Endothelial cell of umbilical vein (primary cell): Measurements from ENCODE around the gene EIF2S3B. TPM values are rescaled to one million over a fixed set of nuclear protein-coding genes. Genes with fewer than 3 reads are reported as not detected.

Experiments
- BruUV-seq: library from RNA; stranded (reverse); fragments of 400-500 nt; replicated peaks from 2 replicates; lab custom pipeline; 2021; lab: Mats Ljungman, UMichigan
- CTCF ChIA-PET: fragments of 300-600, 350-600 bp; sonication (Branson Sonifier 250); formaldehyde crosslinking; loops from one replicate; lab custom pipeline; 2021; ENCODE audit warnings: antibody characterized with exemption, inconsistent platforms; lab: Charles Lee
- POLR2A ChIA-PET: fragments of 300-600, 350-600 bp; sonication (Branson Sonifier 250); formaldehyde crosslinking; loops from one replicate; lab custom pipeline; 2021; ENCODE audit warnings: antibody characterized with exemption, inconsistent platforms; lab: Charles Lee
- DNase-seq: peaks from one replicate; pipeline ENCODE4 v3.0.0-alpha.2; 2011; ENCODE audit warnings: low read depth, low spot score
- FAIRE-seq: peaks from 2 replicates; lab custom pipeline; 2011; peaks lifted over from hg19 to GRCh38; lab: Jason Lieb, UNC
- H2AFZ ChIP-seq: 2 replicates; pipeline ENCODE4 v1.6.0; 2012; ENCODE audit warnings: low read depth, low read length, control low read depth, inconsistent platforms
- H3K27ac ChIP-seq: 2 replicates; pipeline ENCODE4 v1.5.1; 2011; ENCODE audit warnings: low read depth, mild to moderate bottlenecking, control low read depth, low read length, moderate library complexity; ENCODE audit not compliant: insufficient read depth
- H3K27me3 ChIP-seq, 2 experiments: 2 replicates each; pipeline versions ENCODE4 v1.6.0 to v1.6.1; 2011; ENCODE audit warnings: low read length in 2 of 2, mixed read lengths in 1 of 2; ENCODE audit not compliant: control insufficient read depth in 2 of 2, insufficient read depth in 2 of 2
- H3K36me3 ChIP-seq, 2 experiments: 2 replicates in 1 of 2; 3 replicates in 1 of 2; pipeline ENCODE4 v1.5.1; 2011; ENCODE audit warnings: low read length in 2 of 2, mild to moderate bottlenecking in 1 of 2, moderate library complexity in 1 of 2; ENCODE audit not compliant: control insufficient read depth in 2 of 2, insufficient read depth in 2 of 2; ENCODE audit errors: extremely low read depth in 1 of 2
- H3K4me1 ChIP-seq: 3 replicates; pipeline ENCODE4 v1.5.1; 2011; ENCODE audit warnings: mild to moderate bottlenecking, low read length; ENCODE audit not compliant: control insufficient read depth, insufficient read depth; ENCODE audit errors: extremely low read depth
- H3K4me2 ChIP-seq: 2 replicates; pipeline ENCODE4 v1.6.1; 2011; ENCODE audit warnings: low read length, control low read depth, mixed read lengths; ENCODE audit not compliant: insufficient read depth
- H3K4me3 ChIP-seq, 3 experiments: fragments of 200-600 bp in 1 of 3; sonication (generic), shearing (Covaris generic) in 1 of 3; replicated peaks in 1 of 3; 2 replicates each; pipeline ENCODE4 v1.5.1; 2011 to 2016; ENCODE audit warnings: control low read depth in 3 of 3, low read length in 3 of 3, mild to moderate bottlenecking in 2 of 3, inconsistent platforms in 1 of 3, low read depth in 1 of 3, moderate library complexity in 1 of 3; ENCODE audit not compliant: insufficient read depth in 1 of 3
- H3K79me2 ChIP-seq: 2 replicates; pipeline ENCODE4 v1.6.0; 2012; ENCODE audit warnings: low read length, inconsistent platforms; ENCODE audit not compliant: control insufficient read depth, insufficient read depth
- H3K9ac ChIP-seq: replicated peaks from 2 replicates; pipeline ENCODE3; 2011; ENCODE audit warnings: low read length, control low read depth; ENCODE audit not compliant: insufficient read depth; ENCODE audit errors: extremely low read depth
- H3K9me1 ChIP-seq: replicated peaks from 3 replicates; pipeline ENCODE4 v1.6.0; 2011; ENCODE audit warnings: mild to moderate bottlenecking, low read length; ENCODE audit not compliant: control insufficient read depth, insufficient read depth; ENCODE audit errors: extremely low read depth
- H3K9me3 ChIP-seq: replicated peaks from 2 replicates; pipeline ENCODE4 v1.5.1; 2012; ENCODE audit warnings: low read length, inconsistent platforms; ENCODE audit not compliant: control insufficient read depth, insufficient read depth
- H4K20me1 ChIP-seq: replicated peaks from 2 replicates; pipeline ENCODE3; 2011; ENCODE audit warnings: mild to moderate bottlenecking, low read length; ENCODE audit not compliant: control insufficient read depth, insufficient read depth; ENCODE audit errors: extremely low read depth
- EZH2 ChIP-seq: IDR thresholded peaks from 2 replicates; pipeline ENCODE4 v1.6.1; 2012; ENCODE audit warnings: borderline replicate concordance, low read depth, mild to moderate bottlenecking, moderate library complexity, low read length, inconsistent platforms; ENCODE audit not compliant: severe bottlenecking
- FOS ChIP-seq: IDR thresholded peaks from 2 replicates; pipeline ENCODE4 v1.6.1; 2011; ENCODE audit warnings: mild to moderate bottlenecking, low read length, moderate library complexity, borderline replicate concordance; ENCODE audit not compliant: insufficient read depth
- GATA2 ChIP-seq: IDR thresholded peaks from 2 replicates; pipeline ENCODE4 v1.7.0; 2011; ENCODE audit warnings: low read depth, mild to moderate bottlenecking, moderate library complexity, mixed read lengths, low read length; ENCODE audit not compliant: insufficient read length, insufficient read depth
- JUN ChIP-seq: IDR thresholded peaks from 2 replicates; pipeline ENCODE4 v1.6.1; 2011; ENCODE audit warnings: borderline replicate concordance, low read depth; ENCODE audit not compliant: insufficient read length, insufficient read depth
- MYC ChIP-seq: IDR thresholded peaks from one replicate; pipeline ENCODE4 v1.6.1; 2011; ENCODE audit warnings: mild to moderate bottlenecking, low read depth, low read length
- POLR2A ChIP-seq: IDR thresholded peaks from 2 replicates; pipeline ENCODE4 v1.6.1; 2012; ENCODE audit warnings: low read depth, mild to moderate bottlenecking, control low read depth, low read length
- POLR2AphosphoS5 ChIP-seq: IDR thresholded peaks from 2 replicates; pipeline ENCODE4 v1.6.1; 2012; ENCODE audit warnings: low read depth, mild to moderate bottlenecking, control low read depth, low read length, moderate library complexity; ENCODE audit not compliant: insufficient read depth
- dilution Hi-C: fragments of 300-500 bp; cut with MboI; formaldehyde crosslinking; loops from one replicate; pipeline ENCODE4 v1.15.0; 2019; ENCODE audit warnings: low sequenced_read_pairs; ENCODE audit not compliant: extremely low pct_ligation_motif_present
- intact Hi-C: fragments of 100-400 bp; cut with micrococcal nuclease; formaldehyde crosslinking; loops from one replicate; pipeline ENCODE4 v1.10.0; 2022
- polyA plus RNA-seq, 4 experiments: library from polyadenylated mRNA; depleted of rRNA in 3 of 4; stranded (reverse) in 3 of 4; unstranded in 1 of 4; fragments of >200 nt; gene quantifications; 2 replicates each; pipeline versions ENCODE4 v1.2.1 to v1.2.3, GENCODE V29; 2011 to 2012; ENCODE audit warnings: missing spikeins in 1 of 4
- total RNA-seq: library from RNA; stranded (reverse); gene quantifications from 2 replicates; pipeline ENCODE4 v1.2.3, GENCODE V29; 2021
- TF ChIP-seq, protein P1 (sequence below): IDR thresholded peaks from 2 replicates; pipeline ENCODE4 v1.6.1; 2011; ENCODE audit not compliant: insufficient read depth, insufficient read length
- TF ChIP-seq, protein P2 (sequence below), 2 donors: IDR thresholded peaks; 1 replicate in 1 of 2; 2 replicates in 1 of 2; pipeline ENCODE4 v1.5.1; 2011; ENCODE audit warnings: low read length in 2 of 2, mild to moderate bottlenecking in 2 of 2, moderate library complexity in 2 of 2, control low read depth in 1 of 2, inconsistent platforms in 1 of 2, low read depth in 1 of 2; ENCODE audit not compliant: insufficient read depth in 1 of 2; ENCODE audit errors: extremely low read depth in 1 of 2

Gene EIF2S3B
- total and polyA plus RNA-seq, 2 donors (not counting 3 experiments of a cell fraction or from before 2014, with no cell fraction given): 0.21 to 0.55 TPM

DNA sequence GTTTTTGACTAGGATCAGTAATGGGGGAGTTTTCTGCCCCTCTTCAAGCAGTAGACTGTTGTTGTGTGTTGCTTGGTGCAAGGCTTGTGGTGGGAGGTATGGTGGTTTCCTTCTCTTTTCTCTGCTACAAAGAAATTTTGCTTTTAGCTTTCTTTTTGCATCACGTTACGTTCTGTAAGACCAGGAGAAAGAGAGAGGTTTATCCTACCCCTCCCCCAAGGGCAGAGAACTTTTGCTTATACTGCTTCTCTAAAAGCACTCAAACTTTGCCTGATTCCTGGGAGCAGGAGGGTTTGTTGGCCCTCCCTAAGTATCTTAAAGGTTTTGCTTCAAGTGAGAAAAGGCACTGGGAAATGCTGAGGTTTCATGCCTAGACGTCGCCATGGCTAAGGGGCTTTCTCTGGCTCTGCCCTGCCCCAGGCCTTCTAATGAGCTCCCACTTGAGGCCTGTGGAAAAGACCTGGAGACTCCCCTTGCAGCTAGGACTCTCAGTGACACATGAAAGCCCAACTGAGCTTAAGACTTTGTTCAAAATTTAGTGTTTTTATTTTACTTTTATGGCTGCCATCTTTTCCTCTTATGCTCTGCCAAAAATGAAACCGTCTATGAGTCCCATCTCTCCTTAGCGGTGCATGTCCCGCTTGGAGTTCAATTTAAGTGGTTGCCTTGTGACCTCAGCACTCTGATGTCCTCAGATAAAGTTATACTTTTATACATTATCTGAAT is 49.2 kb downstream of the EIF2S3B start:
- Histone ChIP-seq H3K27me3 (peaks cover 0 to 2% of the 10 kb centered on the region in 2 experiments), H3K4me3 (no peak overlapping the region), H3K9me1 (no peaks in the 10 kb centered on the region), H4K20me1 (no peaks in the 10 kb centered on the region), H3K4me2 (no peak overlapping the region), H3K9me3 (no peaks in the 10 kb centered on the region), H3K36me3 (no peaks in the 10 kb centered on the region), H3K27ac (no peak overlapping the region), H3K9ac (no peak overlapping the region), H3K79me2 (no peaks in the 10 kb centered on the region), H2AFZ (no peak overlapping the region), H3K4me1 (no peaks in the 10 kb centered on the region)
- no peak for FAIRE-seq
- no peak for DNase-seq
- POLR2A ChIA-PET: no interaction called here
- no TSS peak for BruUV-seq
- TF ChIP-seq, protein P1, sequence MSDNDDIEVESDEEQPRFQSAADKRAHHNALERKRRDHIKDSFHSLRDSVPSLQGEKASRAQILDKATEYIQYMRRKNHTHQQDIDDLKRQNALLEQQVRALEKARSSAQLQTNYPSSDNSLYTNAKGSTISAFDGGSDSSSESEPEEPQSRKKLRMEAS: no peak
- TF ChIP-seq POLR2AphosphoS5 (no peak), GATA2 (no peak), JUN (no peak), EZH2 (no peak), MYC (no peak), FOS (no peak), POLR2A (no peak)
- TF ChIP-seq, protein P2, sequence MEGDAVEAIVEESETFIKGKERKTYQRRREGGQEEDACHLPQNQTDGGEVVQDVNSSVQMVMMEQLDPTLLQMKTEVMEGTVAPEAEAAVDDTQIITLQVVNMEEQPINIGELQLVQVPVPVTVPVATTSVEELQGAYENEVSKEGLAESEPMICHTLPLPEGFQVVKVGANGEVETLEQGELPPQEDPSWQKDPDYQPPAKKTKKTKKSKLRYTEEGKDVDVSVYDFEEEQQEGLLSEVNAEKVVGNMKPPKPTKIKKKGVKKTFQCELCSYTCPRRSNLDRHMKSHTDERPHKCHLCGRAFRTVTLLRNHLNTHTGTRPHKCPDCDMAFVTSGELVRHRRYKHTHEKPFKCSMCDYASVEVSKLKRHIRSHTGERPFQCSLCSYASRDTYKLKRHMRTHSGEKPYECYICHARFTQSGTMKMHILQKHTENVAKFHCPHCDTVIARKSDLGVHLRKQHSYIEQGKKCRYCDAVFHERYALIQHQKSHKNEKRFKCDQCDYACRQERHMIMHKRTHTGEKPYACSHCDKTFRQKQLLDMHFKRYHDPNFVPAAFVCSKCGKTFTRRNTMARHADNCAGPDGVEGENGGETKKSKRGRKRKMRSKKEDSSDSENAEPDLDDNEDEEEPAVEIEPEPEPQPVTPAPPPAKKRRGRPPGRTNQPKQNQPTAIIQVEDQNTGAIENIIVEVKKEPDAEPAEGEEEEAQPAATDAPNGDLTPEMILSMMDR (IDR thresholded peaks at IDR 0.05; ENCODE audit: extremely low read depth in 1 of 2, insufficient read depth in 1 of 2, low read depth in 1 of 2, low read length in 2 of 2): no peak
- CTCF ChIA-PET: interaction anchor here (1.0 kb wide), 1 partner anchor 15 kb away, joined by 3 read pairs; no protein-coding TSS in a partner anchor
- intact Hi-C loops (no loop called here), dilution Hi-C loops (no loop called here)
